Endothelial cell of umbilical vein (primary cell): ENCODE data around the gene MXD4.

Experiments used
- CTCF ChIP-seq, 2 donors: IDR thresholded peaks; 1 replicate in 1 of 2; 2 replicates in 1 of 2; pipeline ENCODE4 v1.5.1; 2011; ENCODE audit warnings: low read length in 2 of 2, mild to moderate bottlenecking in 2 of 2, moderate library complexity in 2 of 2, control low read depth in 1 of 2, inconsistent platforms in 1 of 2, low read depth in 1 of 2; ENCODE audit not compliant: insufficient read depth in 1 of 2; ENCODE audit errors: extremely low read depth in 1 of 2
- EZH2 ChIP-seq: IDR thresholded peaks from 2 replicates; pipeline ENCODE4 v1.6.1; 2012; ENCODE audit warnings: borderline replicate concordance, low read depth, mild to moderate bottlenecking, moderate library complexity, low read length, inconsistent platforms; ENCODE audit not compliant: severe bottlenecking
- GATA2 ChIP-seq: IDR thresholded peaks from 2 replicates; pipeline ENCODE4 v1.7.0; 2011; ENCODE audit warnings: low read depth, mild to moderate bottlenecking, moderate library complexity, mixed read lengths, low read length; ENCODE audit not compliant: insufficient read length, insufficient read depth
- JUN ChIP-seq: IDR thresholded peaks from 2 replicates; pipeline ENCODE4 v1.6.1; 2011; ENCODE audit warnings: borderline replicate concordance, low read depth; ENCODE audit not compliant: insufficient read length, insufficient read depth
- MAX ChIP-seq: IDR thresholded peaks from 2 replicates; pipeline ENCODE4 v1.6.1; 2011; ENCODE audit not compliant: insufficient read depth, insufficient read length
- MYC ChIP-seq: IDR thresholded peaks from one replicate; pipeline ENCODE4 v1.6.1; 2011; ENCODE audit warnings: mild to moderate bottlenecking, low read depth, low read length
- POLR2A ChIP-seq: IDR thresholded peaks from 2 replicates; pipeline ENCODE4 v1.6.1; 2012; ENCODE audit warnings: low read depth, mild to moderate bottlenecking, control low read depth, low read length
- POLR2AphosphoS5 ChIP-seq: IDR thresholded peaks from 2 replicates; pipeline ENCODE4 v1.6.1; 2012; ENCODE audit warnings: low read depth, mild to moderate bottlenecking, control low read depth, low read length, moderate library complexity; ENCODE audit not compliant: insufficient read depth

GRCh38 chr4:2255501-2256155 is 6.3 kb downstream of the MXD4 start:
- TF ChIP-seq POLR2AphosphoS5 (no peak), CTCF (IDR thresholded peaks at IDR 0.05; ENCODE audit: extremely low read depth in 1 of 2, insufficient read depth in 1 of 2, low read depth in 1 of 2, low read length in 2 of 2) (no peak), MAX (no peak), POLR2A (no peak), MYC (no peak), EZH2 (no peak), JUN (no peak), GATA2 (no peak)
